ENCODE measurements around the gene DHX57.
"Not testable (repeated sequence)": the region's sequence is repeated elsewhere in the genome, so short reads cannot be mapped to it uniquely, and the experiment has no call there.

Gene DHX57

DNA sequence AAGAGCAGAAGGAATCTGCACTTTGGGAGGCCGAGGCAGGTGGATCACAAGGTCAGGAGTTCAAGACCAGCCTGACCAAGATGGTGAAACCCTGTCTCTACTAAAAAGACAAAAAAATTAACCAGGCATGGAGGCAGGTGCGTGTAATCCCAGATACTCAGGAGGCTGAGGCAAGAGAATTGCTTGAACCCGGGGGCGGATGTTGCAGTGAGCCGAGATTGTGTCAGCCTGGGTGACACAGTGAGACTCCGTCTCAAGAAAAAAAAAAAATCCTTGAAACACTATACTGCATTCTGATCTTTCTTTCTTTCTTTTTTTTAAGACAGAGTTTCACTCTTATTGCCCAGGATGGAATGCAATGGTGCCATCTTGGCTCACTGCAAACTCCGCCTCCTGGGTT lies 80.7 kb downstream of the DHX57 start:
- not testable (repeated sequence) for DNase-seq

DNA sequence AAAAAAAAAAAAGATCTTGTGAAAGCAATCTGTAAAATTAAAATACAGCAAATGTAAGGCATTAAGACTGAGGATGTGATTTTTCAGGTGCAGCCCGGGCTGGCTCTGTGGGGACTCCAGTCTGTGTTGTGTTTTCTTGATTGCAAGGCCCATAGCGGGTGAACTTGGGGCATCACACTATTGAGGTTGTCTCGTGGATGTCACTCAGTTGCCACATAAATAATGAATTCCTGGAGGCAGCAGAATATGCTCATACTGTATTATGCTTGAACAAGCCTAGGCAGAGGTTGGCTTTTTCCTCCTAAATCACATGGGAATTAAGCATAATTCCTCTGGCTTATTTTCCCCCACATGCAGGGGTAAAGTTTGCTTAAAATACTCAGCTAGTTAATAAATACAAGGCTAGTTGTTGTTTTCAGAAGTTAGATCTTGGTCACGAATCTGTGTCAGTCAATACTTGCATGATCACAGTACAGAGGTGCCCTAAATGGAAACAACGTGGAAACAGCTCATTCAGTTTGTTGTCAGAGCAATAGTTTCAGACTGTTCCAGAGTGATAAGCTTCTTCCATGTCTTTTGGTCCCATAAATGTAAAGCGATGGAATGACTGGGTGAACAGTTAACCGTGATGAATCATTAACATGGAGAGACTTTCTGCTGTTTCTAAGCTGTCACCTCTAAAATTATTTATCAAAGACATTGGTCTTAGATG lies 81.3 kb downstream of the DHX57 start:
- no peak for DNase-seq

GRCh38 chr2:38793511-38793910 lies 82.2 kb downstream of the DHX57 start:
- no peak for DNase-seq

DNA sequence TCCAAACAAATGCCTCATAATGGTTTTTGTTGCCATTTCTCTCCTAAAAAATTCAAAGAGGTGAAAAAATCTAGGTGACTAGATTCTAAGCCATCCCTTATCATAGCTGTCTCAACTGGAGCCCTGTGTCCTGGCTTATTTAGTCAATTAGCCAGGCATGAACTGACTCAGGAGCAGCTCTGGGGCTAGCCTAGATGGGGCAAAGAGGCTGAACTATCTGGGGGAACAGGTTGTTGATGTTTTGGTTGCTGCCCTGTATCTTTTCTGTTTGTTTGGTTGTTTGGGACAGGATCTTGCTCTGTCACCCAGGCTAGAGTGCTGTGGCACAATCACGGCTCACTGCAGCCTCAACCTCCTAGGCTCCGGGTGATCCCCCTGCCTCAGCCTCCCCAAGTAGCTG lies 83.0 kb downstream of the DHX57 start:
- DNase-seq: no peak

DNA sequence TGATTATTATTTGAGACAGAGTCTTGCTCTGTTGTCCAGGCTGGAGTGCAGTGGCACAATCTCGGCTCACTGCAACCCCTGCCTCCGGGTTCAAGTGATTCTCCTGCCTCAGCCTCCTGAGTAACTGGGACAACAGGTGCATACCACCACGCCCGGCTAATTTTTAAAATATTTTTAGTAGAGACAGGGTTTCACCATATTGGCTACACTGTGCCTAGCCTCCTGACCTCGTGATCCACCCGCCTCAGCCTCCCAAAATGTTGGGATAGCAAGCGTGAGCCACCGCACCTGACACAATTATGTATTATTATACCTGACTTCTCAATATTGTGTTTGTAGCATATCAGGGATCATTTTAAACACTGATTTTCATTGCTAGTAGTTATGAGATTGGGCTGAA lies 83.4 kb downstream of the DHX57 start:
- not testable (repeated sequence) for DNase-seq

GRCh38 chr2:38791744-38792143 lies 84.0 kb downstream of the DHX57 start:
- DNase-seq: no peak

GRCh38 chr2:38789691-38790090 lies 86.0 kb downstream of the DHX57 start:
- no peak for DNase-seq

DNA sequence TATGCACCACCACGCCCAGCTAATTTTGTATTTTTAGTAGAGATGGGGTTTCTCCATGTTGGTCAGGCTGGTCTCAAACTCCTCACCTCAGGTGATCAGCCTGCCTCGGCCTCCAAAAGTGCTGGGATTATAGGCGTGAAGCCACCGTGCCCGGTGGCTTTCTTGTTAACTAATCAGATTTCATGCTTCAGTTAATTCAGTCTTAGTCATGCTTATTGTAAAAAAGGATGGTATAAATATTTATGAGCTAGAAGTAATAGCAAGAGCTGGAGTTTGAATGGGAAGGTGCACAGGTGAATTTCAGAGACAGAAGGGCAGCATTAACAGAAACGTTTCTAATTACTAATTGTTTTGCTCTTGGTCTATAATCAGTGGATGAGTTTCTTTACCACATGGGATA lies 87.4 kb downstream of the DHX57 start:
- DNase-seq: no peak

- no peak for DNase-seq
Measured at GRCh38 chr2:38783586-38783985, 92.1 kb downstream of the DHX57 start.

DNA sequence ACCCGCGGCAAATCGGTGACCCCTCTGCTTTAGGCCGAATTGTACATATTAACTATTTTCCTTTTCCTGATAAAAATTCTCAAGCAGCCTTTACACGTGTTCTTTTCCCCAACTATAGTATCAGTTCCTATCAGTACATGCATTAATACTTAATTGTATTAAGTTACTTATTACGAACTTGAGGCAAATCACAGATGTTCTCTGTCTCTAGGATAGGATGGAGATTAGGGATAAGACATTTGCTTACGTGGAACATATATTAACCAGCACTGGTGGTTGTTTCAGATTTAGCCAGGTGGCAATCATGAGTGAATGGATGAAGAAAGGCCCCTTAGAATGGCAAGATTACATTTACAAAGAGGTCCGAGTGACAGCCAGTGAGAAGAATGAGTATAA lies 97.0 kb downstream of the DHX57 start:
- DNase-seq: no peak

DNA sequence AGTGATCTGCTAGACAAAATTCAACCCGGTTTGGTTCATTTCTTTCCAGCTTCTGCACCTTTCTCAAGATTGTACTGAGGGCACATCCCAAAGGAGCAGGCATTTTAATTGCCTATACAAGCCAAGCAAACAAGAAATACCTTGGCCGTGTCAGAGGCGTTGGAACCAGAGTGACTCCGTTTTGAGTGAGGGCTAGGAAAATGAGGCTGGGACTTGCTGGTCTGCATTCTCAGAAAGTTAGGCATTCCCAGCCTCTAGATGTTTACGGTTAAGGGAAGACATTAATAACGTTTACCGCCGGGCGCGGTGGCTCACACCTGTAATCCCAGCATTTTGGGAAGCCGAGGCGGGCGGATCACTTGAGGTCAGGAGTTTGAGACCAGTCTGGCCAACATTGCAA lies 99.2 kb downstream of the DHX57 start:
- no peak for DNase-seq

DNA sequence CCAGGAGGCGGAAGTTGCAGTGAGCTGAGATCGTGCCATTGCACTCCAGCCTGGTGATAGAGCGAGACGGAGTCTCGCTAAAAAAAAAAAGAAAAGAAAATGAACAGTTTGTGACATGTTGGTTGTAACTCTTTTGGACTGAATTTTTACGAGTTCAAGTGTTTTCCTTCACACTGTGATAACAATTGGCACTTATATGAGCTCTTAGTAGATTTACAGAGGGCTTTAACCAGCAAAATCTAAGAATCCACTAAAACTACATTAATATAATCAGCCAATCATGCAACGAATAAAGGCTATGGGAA lies 99.9 kb downstream of the DHX57 start:
- no peak for DNase-seq

DNA sequence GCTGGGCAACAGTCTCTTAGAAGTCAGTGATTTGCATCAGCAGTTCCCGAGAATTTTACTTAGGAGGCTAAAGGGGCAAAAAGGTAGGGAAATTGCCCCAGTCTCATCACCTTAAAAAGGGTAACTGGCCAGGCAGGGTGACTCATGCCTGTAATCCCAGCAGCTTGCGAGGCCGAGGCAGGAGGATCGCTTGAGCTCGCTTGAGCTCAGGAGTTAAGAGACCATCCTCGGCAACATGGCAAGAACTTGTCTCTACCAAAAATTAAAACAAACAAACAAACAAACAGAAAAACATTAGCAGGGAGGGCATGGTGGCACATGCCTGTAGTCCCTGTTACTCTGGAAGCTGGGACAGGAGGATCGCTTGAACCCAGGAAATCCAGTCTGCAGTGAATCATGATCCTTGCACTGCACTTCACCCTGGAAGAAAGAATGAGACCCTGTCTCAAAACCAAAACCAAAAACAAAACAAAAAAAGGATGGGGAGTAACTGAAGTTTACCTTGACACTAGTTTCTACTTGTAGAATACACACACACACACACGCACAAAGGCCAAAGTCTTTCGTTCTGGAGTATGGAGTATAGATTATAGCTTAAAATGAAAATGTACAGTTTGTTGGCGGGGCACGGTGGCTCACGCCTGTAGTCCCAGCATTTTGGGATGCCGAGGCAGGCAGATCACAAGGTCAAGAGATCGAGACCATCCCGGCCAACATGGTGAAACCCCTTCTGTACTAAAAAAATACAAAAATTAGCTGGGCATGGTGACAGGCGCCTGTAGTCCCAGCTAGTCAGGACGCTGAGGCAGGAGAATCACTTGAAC lies 100.4 kb downstream of the DHX57 start:
- no peak for DNase-seq

- DNase-seq: no peak
Measured at GRCh38 chr2:38771632-38772031, 104.1 kb downstream of the DHX57 start.

GRCh38 chr2:38765551-38765950 lies 110.2 kb downstream of the DHX57 start:
- DNase-seq: no peak

- no peak for DNase-seq
Measured at GRCh38 chr2:38765149-38765548, 110.6 kb downstream of the DHX57 start.

- DNase-seq: no peak
Measured at GRCh38 chr2:38763728-38764127, 112.0 kb downstream of the DHX57 start.

DNA sequence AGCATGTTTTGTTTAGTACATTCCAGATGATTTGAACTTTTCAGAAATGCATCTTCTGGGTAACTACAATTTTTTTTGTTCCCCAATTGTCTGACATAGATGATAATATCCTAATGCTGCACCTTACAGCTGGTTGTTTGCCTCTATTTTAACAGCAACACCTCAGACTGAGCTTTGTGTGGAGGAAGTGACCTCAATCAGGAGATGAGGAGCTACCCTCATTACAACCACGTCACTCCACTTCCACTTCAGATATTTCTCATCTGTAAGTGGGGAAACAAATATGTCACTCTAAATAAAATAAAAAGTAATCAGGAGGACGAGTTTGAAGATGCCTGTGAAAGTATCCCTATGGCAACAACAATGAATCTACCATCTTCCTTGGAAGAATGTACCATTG lies 112.5 kb downstream of the DHX57 start:
- DNase-seq: no peak

GRCh38 chr2:38755891-38756290 lies 119.8 kb downstream of the DHX57 start:
- DNase-seq: not testable (repeated sequence)

DNA sequence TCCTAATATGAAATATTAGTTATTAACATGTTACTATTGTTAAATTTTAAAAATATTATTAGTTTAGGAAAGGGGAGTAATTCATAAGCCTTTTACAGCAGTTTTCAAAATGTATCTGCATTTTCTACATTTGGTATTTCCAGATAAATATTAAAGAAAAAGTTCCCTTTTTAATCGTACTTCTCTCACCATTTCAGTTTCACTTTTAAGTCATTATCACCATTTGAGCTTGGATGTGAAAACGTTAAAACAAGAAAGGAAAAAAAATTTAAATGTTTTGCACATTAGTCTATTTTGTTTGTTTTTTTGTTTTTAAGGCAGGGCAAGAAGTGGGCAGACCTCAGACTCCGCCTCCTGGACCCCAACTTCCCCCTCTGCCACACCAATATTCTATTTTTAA lies 121.2 kb downstream of the DHX57 start:
- no peak for DNase-seq

GRCh38 chr2:38754049-38754448 lies 121.7 kb downstream of the DHX57 start:
- DNase-seq: no peak

DNA sequence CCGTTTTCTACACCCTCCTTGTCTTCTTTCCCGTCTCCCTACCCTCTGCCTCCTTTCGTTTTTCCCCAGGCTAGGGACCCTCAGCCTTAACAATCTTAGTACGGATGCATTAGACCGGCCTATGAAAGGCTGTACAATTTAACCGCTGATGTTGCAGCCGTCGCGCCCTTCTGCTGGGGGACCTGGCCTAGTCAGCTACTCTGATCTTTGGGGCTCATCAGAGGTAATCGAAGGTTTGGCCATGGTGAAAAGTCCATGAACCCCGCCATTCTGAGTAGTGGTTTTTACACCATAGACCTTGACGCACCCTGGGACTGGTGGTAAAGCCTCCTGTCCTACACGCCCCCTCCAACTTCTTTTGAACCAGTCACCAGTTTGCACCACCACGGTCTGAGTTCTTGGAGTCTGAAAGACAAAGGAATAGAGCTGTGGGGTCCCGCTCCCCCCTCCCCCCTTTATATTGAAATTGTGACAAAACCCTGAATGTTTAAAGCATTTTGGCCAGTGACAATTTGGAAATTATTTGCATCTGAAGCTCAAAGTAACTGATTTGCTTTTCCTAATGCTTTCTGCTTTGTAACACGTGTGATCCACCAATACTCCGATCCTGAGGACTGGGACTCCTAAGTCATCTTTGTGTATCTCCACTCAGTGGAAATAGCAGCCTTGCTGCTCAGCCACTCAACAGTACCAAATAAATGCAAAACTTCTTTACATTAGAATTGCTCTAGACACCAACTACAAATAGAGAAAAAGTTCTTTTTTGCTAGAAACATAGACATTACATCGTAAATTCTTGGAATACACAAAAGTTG lies 123.9 kb downstream of the DHX57 start:
- DNase-seq: no peak

DNA sequence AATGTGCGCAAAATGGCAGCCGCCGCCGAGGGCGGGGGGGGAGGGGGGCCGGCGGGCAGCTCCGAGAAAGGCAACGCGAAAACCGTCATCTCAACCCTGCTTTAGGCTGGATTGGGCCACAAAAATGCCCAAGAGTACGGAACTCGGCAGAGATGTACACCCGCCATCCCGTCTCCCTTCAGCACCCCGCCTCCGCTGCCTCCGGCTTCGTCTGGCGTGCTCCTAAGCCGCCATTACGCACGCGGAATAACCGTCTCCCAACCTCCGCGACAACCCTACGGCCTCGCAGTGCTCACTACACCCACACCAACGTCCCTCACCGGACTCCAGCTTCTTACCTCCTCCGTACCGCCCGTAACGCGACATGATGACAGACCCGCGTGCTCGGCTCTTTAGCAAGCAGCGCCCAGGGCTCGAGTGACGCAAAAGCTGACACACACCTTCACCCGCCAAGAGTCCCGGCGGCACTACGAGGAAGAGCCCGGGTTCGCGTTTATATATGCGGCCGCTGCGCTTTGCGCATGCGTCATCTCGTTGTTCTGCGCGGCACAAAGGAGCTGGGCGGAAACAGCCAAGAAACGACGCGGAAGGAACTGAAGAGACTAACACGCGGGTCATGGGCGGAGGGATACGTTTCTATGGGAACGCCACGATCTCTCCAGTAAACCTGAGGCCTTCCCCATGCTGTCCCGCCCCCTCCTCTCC lies 124.7 kb downstream of the DHX57 start, which contains the start of gene SRSF7:
Gene SRSF7, minus strand, starts transcription at position 471 of the 705 bp plus-strand sequence. Its CDS starts 105 bp downstream, at position 366.
- peak; percentile 98 for DNase-seq

Measured in T-helper 9 cell (primary cell).